ENCODE measurements around the gene RALGAPA2.

RALGAPA2 gene

DNA sequence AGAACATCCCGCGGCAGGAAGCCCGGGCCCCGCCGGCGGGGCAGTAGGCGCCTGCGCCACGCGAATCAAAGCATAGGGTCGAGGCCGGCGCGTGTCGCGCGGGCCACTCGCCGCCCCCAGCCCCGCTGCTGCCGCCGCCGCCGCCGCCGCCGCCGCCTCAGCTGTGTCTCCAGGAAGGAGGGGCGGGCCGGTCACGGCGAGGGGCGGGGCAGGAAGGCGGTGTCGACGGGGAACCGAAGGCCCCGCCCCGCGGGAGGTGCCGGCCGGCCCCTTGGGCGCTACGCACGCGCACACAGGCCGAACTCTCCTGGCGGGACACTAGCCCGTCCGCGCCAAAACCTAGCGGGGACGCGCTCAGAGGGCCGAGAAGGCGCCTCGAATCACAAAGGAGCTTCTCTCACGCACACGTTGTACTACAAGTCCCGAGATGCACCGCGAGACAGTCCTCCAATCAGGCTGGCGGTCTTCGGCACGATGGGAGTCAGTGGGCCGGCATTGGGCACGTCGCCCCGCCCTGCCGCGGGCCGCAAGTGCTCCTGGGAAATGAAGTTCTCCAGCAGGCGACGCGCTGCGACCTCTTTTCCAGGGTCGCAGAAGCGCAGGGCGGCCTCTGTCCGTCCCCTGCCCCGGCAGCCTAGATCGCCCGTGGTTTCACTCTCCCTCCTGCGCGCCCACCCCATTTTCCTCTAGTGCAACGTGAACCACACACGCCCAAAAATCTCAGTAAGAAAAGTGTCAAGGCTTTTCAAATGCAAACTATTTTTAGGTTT lies at the start of gene RALGAPA2:
Gene RALGAPA2 (minus strand): TSS at position 171 of the 770 bp plus-strand sequence. CDS start 164 bp downstream, at position 7.
- peak within 1 kb of the TSS; percentile 71 to 74 for H3K9ac ChIP-seq (ENCODE audit: low read depth in 1 of 2, low read length in 2 of 2)
- H3K36me3 ChIP-seq (ENCODE audit: control insufficient read depth in 1 of 2, insufficient read depth in 2 of 2, low read length in 2 of 2) = no peaks in the 10 kb centered on the region
- H3K27me3 ChIP-seq (ENCODE audit: control insufficient read depth in 1 of 2, insufficient read depth in 2 of 2, low read length in 2 of 2) = no peaks in the 10 kb centered on the region
- H3K9me3 ChIP-seq (ENCODE audit: control insufficient read depth in 1 of 2, low read length in 2 of 2) = no peaks in the 10 kb centered on the region
- peaks cover 21 to 22% of the 10 kb centered on the region in 2 donors for H3K4me1 ChIP-seq (ENCODE audit: control insufficient read depth in 1 of 2, insufficient read depth in 2 of 2, low read length in 2 of 2)
- H3K4me3 ChIP-seq (ENCODE audit: low read depth in 1 of 2, low read length in 2 of 2) = peak within 1 kb of the TSS; percentile 72 to 92
- peak within 1 kb of the TSS; percentile 92 for H3K27ac ChIP-seq (ENCODE audit: low read depth, low read length)

DNA sequence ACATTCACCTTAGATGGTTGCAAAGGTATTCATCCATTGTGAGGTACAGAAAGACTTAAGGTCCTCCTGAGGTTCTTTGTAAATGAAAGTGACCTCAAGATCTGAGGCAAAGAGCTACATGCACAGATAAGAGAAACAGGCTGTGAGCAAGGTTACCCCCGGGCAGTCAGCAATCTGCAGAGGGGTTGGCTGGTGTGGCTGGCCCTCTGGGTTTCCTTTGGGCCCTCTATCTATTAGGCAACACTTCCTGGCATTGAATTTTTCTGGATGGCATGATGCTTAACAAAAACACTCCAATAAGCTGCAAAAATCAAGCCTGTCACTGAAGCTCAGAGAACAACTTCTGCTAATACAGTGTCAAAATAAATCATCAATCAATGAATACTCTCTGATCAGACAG lies 48.9 kb upstream of the RALGAPA2 start:
- no peak overlapping the region for H3K9ac ChIP-seq (ENCODE audit: low read depth in 1 of 2, low read length in 2 of 2)
- no peaks in the 10 kb centered on the region for H3K9me3 ChIP-seq (ENCODE audit: control insufficient read depth in 1 of 2, low read length in 2 of 2)
- H3K27ac ChIP-seq (ENCODE audit: low read depth, low read length) = no peak overlapping the region
- no peaks in the 10 kb centered on the region for H3K27me3 ChIP-seq (ENCODE audit: control insufficient read depth in 1 of 2, insufficient read depth in 2 of 2, low read length in 2 of 2)
- peaks cover 12 to 25% of the 10 kb centered on the region in 2 donors for H3K4me1 ChIP-seq (ENCODE audit: control insufficient read depth in 1 of 2, insufficient read depth in 2 of 2, low read length in 2 of 2)
- H3K36me3 ChIP-seq (ENCODE audit: control insufficient read depth in 1 of 2, insufficient read depth in 2 of 2, low read length in 2 of 2) = no peaks in the 10 kb centered on the region
- H3K4me3 ChIP-seq (ENCODE audit: low read depth in 1 of 2, low read length in 2 of 2) = no peak overlapping the region

DNA sequence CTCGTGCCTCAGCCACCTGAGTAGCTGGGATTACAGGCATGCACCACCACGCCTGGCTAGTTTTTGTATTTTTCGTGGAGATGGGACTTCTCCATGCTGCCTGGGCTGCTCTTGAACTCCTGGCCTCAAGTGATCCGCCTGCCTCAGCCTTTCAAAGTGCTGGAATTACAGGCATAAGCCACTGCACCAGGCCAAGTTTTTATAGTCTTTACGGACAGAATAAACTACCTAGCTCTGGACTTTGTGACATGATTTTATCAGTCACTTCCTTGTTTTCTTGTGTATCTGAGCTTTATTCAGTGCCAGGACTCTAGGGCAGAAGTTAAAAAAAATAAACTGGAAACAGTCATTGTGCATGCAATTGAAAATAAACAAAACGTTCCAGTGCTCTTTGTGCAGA lies 46.7 kb upstream of the RALGAPA2 start:
- no peak overlapping the region for H3K9ac ChIP-seq (ENCODE audit: low read depth in 1 of 2, low read length in 2 of 2)
- H3K36me3 ChIP-seq (ENCODE audit: control insufficient read depth in 1 of 2, insufficient read depth in 2 of 2, low read length in 2 of 2) = no peaks in the 10 kb centered on the region
- H3K9me3 ChIP-seq (ENCODE audit: control insufficient read depth in 1 of 2, low read length in 2 of 2) = no peaks in the 10 kb centered on the region
- H3K27me3 ChIP-seq (ENCODE audit: control insufficient read depth in 1 of 2, insufficient read depth in 2 of 2, low read length in 2 of 2) = no peaks in the 10 kb centered on the region
- H3K4me3 ChIP-seq (ENCODE audit: low read depth in 1 of 2, low read length in 2 of 2) = no peak overlapping the region
- H3K4me1 ChIP-seq (ENCODE audit: control insufficient read depth in 1 of 2, insufficient read depth in 2 of 2, low read length in 2 of 2) = peaks cover 17 to 21% of the 10 kb centered on the region in 2 donors
- no peak overlapping the region for H3K27ac ChIP-seq (ENCODE audit: low read depth, low read length)

DNA sequence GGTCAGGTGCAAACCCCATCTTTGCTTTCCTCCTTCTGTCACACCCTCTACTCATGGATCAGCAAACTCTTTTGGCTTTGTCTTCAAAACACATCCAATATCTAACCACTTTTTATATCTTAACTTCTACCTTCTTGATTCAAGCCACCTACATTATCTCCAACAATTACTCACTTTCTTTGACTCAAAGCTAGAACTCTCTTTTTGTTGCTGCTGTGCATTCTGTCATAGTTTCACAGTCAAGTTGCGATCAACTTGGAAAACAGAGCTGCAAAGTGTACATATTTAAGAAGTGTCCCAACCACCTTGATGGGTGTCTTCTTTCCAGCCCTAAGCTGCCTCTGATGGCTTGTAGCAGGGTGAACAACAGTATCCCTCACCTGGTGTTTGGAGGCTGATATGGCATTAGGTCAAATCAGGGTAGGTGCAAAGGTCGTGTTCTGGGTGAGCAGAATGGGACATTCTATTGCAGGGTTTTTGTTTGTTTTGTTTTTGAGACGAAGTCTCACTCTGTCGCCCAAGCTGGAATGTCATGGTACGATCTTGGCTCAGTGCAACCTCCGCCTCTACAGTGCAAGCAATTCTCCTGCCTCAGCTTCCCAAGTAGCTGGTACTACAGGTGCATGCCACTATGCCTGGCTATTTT lies 43.4 kb upstream of the RALGAPA2 start:
- peaks cover 13 to 14% of the 10 kb centered on the region in 2 donors for H3K4me1 ChIP-seq (ENCODE audit: control insufficient read depth in 1 of 2, insufficient read depth in 2 of 2, low read length in 2 of 2)
- no peak overlapping the region for H3K27ac ChIP-seq (ENCODE audit: low read depth, low read length)
- no peak overlapping the region for H3K4me3 ChIP-seq (ENCODE audit: low read depth in 1 of 2, low read length in 2 of 2)
- H3K9ac ChIP-seq (ENCODE audit: low read depth in 1 of 2, low read length in 2 of 2) = no peak overlapping the region
- no peaks in the 10 kb centered on the region for H3K36me3 ChIP-seq (ENCODE audit: control insufficient read depth in 1 of 2, insufficient read depth in 2 of 2, low read length in 2 of 2)
- no peaks in the 10 kb centered on the region for H3K9me3 ChIP-seq (ENCODE audit: control insufficient read depth in 1 of 2, low read length in 2 of 2)
- no peaks in the 10 kb centered on the region for H3K27me3 ChIP-seq (ENCODE audit: control insufficient read depth in 1 of 2, insufficient read depth in 2 of 2, low read length in 2 of 2)

DNA sequence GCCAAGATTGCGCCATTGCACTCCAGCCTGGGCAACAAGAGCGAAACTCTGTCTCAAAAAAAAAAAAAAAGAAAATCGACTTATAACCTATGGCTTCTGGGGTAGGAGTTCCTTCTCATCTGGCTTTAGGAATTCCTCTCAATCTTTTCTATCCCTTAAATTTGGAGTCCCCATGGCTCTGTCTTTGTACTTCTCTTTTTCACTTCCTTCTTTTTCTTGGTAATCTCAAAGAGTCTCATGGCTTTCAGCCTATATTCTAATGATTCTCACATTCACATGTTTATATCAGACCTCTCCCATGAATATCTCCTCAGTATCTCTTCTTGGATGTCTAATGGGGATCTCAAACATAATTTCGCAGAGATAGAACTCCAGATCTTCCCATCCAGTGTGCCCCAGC lies 42.8 kb upstream of the RALGAPA2 start:
- peaks cover 10 to 14% of the 10 kb centered on the region in 2 donors for H3K4me1 ChIP-seq (ENCODE audit: control insufficient read depth in 1 of 2, insufficient read depth in 2 of 2, low read length in 2 of 2)
- no peaks in the 10 kb centered on the region for H3K9me3 ChIP-seq (ENCODE audit: control insufficient read depth in 1 of 2, low read length in 2 of 2)
- no peaks in the 10 kb centered on the region for H3K36me3 ChIP-seq (ENCODE audit: control insufficient read depth in 1 of 2, insufficient read depth in 2 of 2, low read length in 2 of 2)
- no peak overlapping the region for H3K27ac ChIP-seq (ENCODE audit: low read depth, low read length)
- no peak overlapping the region for H3K9ac ChIP-seq (ENCODE audit: low read depth in 1 of 2, low read length in 2 of 2)
- no peaks in the 10 kb centered on the region for H3K27me3 ChIP-seq (ENCODE audit: control insufficient read depth in 1 of 2, insufficient read depth in 2 of 2, low read length in 2 of 2)
- H3K4me3 ChIP-seq (ENCODE audit: low read depth in 1 of 2, low read length in 2 of 2) = no peak overlapping the region

DNA sequence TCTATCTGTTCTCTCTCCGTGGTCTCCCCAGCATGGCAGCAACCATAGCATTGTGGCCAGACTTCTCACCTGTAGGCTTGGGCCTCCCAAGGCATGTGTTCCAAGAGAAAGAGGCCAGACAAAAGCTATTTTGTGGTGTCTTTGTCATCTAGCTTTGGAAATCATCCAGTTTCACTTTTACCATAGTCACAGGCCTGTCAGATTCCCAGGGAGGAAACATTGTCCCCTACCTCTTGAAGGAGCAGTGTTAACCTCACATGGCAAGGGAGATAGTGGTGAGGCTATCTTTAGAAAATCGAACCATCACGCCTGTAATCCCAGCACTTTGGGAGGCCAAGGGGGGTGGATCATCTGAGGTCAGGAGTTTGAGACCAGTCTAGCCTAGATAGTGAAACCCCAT lies 42.3 kb upstream of the RALGAPA2 start:
- no peaks in the 10 kb centered on the region for H3K9me3 ChIP-seq (ENCODE audit: control insufficient read depth in 1 of 2, low read length in 2 of 2)
- no peaks in the 10 kb centered on the region for H3K36me3 ChIP-seq (ENCODE audit: control insufficient read depth in 1 of 2, insufficient read depth in 2 of 2, low read length in 2 of 2)
- peaks cover 7 to 12% of the 10 kb centered on the region in 2 donors for H3K4me1 ChIP-seq (ENCODE audit: control insufficient read depth in 1 of 2, insufficient read depth in 2 of 2, low read length in 2 of 2)
- H3K27me3 ChIP-seq (ENCODE audit: control insufficient read depth in 1 of 2, insufficient read depth in 2 of 2, low read length in 2 of 2) = no peaks in the 10 kb centered on the region
- no peak overlapping the region for H3K4me3 ChIP-seq (ENCODE audit: low read depth in 1 of 2, low read length in 2 of 2)
- H3K9ac ChIP-seq (ENCODE audit: low read depth in 1 of 2, low read length in 2 of 2) = no peak overlapping the region
- H3K27ac ChIP-seq (ENCODE audit: low read depth, low read length) = no peak overlapping the region

DNA sequence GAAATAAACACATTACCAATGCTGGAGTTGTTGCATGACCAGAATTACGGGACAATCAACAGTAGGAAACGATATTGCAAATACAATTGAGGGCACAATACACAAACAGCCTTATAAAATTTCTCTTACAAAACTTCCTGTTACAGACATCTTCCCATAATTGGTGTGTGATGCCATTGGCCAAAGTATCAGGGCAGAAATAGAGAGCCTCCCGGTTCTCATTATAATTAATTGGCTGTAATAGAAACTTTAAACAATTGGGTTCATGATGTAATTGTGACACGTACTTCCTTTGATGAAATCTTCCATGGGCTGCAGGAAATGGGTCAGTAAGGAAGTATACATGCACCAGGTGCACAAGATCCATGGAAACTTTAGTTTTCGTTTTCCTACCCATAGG lies 40.3 kb upstream of the RALGAPA2 start:
- no peak overlapping the region for H3K9ac ChIP-seq (ENCODE audit: low read depth in 1 of 2, low read length in 2 of 2)
- no peak overlapping the region for H3K4me3 ChIP-seq (ENCODE audit: low read depth in 1 of 2, low read length in 2 of 2)
- H3K4me1 ChIP-seq (ENCODE audit: control insufficient read depth in 1 of 2, insufficient read depth in 2 of 2, low read length in 2 of 2) = peaks cover 5% of the 10 kb centered on the region in 2 donors
- H3K27ac ChIP-seq (ENCODE audit: low read depth, low read length) = no peak overlapping the region
- H3K9me3 ChIP-seq (ENCODE audit: control insufficient read depth in 1 of 2, low read length in 2 of 2) = peaks cover 4 to 7% of the 10 kb centered on the region in 2 donors
- H3K27me3 ChIP-seq (ENCODE audit: control insufficient read depth in 1 of 2, insufficient read depth in 2 of 2, low read length in 2 of 2) = no peaks in the 10 kb centered on the region
- no peaks in the 10 kb centered on the region for H3K36me3 ChIP-seq (ENCODE audit: control insufficient read depth in 1 of 2, insufficient read depth in 2 of 2, low read length in 2 of 2)

DNA sequence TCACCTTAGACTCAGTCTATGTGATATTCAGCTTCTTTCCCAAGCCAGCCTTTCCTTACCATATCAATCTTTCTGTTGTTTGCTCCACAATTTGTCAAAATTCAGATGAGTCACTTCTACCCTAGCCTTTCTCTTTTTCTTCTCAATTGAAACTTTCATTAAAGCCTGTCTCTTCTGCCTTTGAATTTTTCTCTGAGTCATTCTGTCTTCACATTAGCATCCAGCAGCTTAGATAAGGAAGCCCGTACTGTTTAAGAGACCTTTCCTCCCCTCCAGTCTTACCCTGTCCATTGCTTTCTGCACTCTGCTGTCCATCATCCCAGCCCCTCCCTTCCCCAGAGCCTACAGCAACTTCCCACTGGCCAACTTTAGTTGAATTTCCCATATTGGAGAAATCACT lies 34.9 kb upstream of the RALGAPA2 start:
- Histone ChIP-seq H3K4me3 (ENCODE audit: low read depth in 1 of 2, low read length in 2 of 2) (no peak overlapping the region), H3K9me3 (ENCODE audit: control insufficient read depth in 1 of 2, low read length in 2 of 2) (peaks cover 4 to 7% of the 10 kb centered on the region in 2 donors), H3K9ac (ENCODE audit: low read depth in 1 of 2, low read length in 2 of 2) (no peak overlapping the region), H3K27ac (ENCODE audit: low read depth, low read length) (no peak overlapping the region), H3K4me1 (ENCODE audit: control insufficient read depth in 1 of 2, insufficient read depth in 2 of 2, low read length in 2 of 2) (peaks cover 11 to 17% of the 10 kb centered on the region in 2 donors), H3K27me3 (ENCODE audit: control insufficient read depth in 1 of 2, insufficient read depth in 2 of 2, low read length in 2 of 2) (no peaks in the 10 kb centered on the region), H3K36me3 (ENCODE audit: control insufficient read depth in 1 of 2, insufficient read depth in 2 of 2, low read length in 2 of 2) (no peaks in the 10 kb centered on the region)

DNA sequence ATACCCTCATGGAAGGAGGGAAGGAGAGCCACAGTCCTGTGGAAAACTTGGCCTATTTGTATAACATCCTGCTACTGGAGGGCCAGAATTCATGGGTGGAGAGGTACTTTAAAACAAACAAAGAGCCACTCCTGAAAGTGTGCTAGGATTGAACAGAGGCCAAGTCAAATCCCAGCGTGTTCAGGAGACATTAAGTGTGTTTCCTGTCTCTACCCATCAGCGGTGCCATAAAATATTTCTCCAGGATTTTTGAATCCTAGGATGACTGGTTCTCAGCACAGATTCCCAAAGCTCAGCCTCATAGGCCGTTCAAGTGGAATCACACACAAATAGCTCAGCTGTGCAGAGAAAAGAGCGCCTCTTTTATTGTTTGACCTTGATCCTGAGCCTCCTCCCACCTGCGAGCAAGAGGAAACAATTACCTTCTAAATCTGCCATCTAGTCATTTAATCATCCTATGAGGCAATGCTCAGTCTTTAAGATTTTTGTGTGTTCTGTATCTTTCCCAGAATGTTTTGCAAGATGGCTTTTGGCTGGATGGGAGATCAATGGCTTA lies 31.8 kb upstream of the RALGAPA2 start:
- Histone ChIP-seq H3K4me3 (ENCODE audit: low read depth in 1 of 2, low read length in 2 of 2) (no peak overlapping the region), H3K9ac (ENCODE audit: low read depth in 1 of 2, low read length in 2 of 2) (no peak overlapping the region), H3K27me3 (ENCODE audit: control insufficient read depth in 1 of 2, insufficient read depth in 2 of 2, low read length in 2 of 2) (no peaks in the 10 kb centered on the region), H3K27ac (ENCODE audit: low read depth, low read length) (no peak overlapping the region), H3K36me3 (ENCODE audit: control insufficient read depth in 1 of 2, insufficient read depth in 2 of 2, low read length in 2 of 2) (no peaks in the 10 kb centered on the region), H3K9me3 (ENCODE audit: control insufficient read depth in 1 of 2, low read length in 2 of 2) (peaks cover 4 to 5% of the 10 kb centered on the region in 2 donors), H3K4me1 (ENCODE audit: control insufficient read depth in 1 of 2, insufficient read depth in 2 of 2, low read length in 2 of 2) (peaks cover 11 to 17% of the 10 kb centered on the region in 2 donors)

DNA sequence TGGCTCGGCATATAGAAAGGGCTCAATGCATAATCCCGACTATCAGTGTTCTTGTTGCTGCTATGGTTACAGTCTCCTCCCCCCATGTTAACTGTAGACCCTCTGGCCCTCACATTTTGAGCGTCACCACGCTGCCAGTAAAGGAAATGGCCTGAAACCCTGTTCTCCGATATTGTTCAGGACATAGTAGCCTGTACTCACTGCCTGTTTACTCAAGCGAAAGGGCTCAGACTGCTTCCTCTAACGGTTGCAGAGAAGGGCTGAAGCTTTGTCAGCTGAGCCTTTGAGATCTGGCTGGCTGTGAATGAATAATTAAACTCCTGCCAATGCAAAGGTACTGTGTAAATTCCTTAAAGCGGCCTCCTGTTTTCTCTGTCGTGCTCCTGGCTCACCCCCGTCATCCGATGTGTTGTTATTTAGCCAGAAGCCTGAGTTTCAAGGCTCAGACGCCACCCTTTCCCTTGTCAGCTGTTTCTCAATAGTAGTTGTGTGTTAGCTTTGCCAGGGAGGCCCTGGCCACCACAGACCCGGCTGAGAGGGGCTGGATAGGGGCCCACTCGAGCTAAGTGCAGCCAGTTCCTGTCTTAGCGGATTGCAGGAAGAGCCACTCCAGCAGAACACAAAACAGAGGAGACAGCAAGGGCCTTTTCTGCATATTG lies 31.2 kb upstream of the RALGAPA2 start:
- H3K27me3 ChIP-seq (ENCODE audit: control insufficient read depth in 1 of 2, insufficient read depth in 2 of 2, low read length in 2 of 2) = no peaks in the 10 kb centered on the region
- H3K36me3 ChIP-seq (ENCODE audit: control insufficient read depth in 1 of 2, insufficient read depth in 2 of 2, low read length in 2 of 2) = no peaks in the 10 kb centered on the region
- no peak overlapping the region for H3K9ac ChIP-seq (ENCODE audit: low read depth in 1 of 2, low read length in 2 of 2)
- no peaks in the 10 kb centered on the region for H3K9me3 ChIP-seq (ENCODE audit: control insufficient read depth in 1 of 2, low read length in 2 of 2)
- H3K4me3 ChIP-seq (ENCODE audit: low read depth in 1 of 2, low read length in 2 of 2) = peak overlapping the region in 1 of 2 donors; percentile 34
- peak overlapping the region; percentile 45 for H3K27ac ChIP-seq (ENCODE audit: low read depth, low read length)
- peaks cover 11 to 17% of the 10 kb centered on the region in 2 donors for H3K4me1 ChIP-seq (ENCODE audit: control insufficient read depth in 1 of 2, insufficient read depth in 2 of 2, low read length in 2 of 2)

Data from duodenal mucosa (tissue), 2 donors.